Subcutaneous abdominal adipose tissue (tissue), 5 donors: ENCODE measurements around the gene LARP4B.

Experiments
- H3K27ac ChIP-seq: one replicate; pipeline ENCODE4 v1.7.0; 2013; ENCODE audit warnings: low read depth, mild to moderate bottlenecking, inconsistent platforms, low read length, moderate library complexity
- H3K27me3 ChIP-seq, 5 donors: one replicate each; pipeline ENCODE4 v1.7.0; 2013; ENCODE audit warnings: low read length in 5 of 5, inconsistent platforms in 1 of 5; ENCODE audit not compliant: control insufficient read depth in 5 of 5, insufficient read depth in 4 of 5
- H3K36me3 ChIP-seq, 5 donors: one replicate each; pipeline ENCODE4 v1.7.0; 2013; ENCODE audit warnings: low read length in 5 of 5; ENCODE audit not compliant: control insufficient read depth in 5 of 5, insufficient read depth in 5 of 5
- H3K4me1 ChIP-seq, 5 donors: one replicate each; pipeline ENCODE4 v1.7.0; 2013; ENCODE audit warnings: low read length in 5 of 5, mild to moderate bottlenecking in 3 of 5, moderate library complexity in 1 of 5; ENCODE audit not compliant: control insufficient read depth in 5 of 5, insufficient read depth in 5 of 5
- H3K4me3 ChIP-seq, 5 donors: one replicate each; pipeline ENCODE4 v1.7.0; 2013; ENCODE audit warnings: low read length in 5 of 5, low read depth in 1 of 5
- H3K9ac ChIP-seq, 5 donors: one replicate each; pipeline ENCODE4 v1.7.0; 2013; ENCODE audit warnings: low read length in 5 of 5, mild to moderate bottlenecking in 4 of 5, moderate library complexity in 3 of 5
- H3K9me3 ChIP-seq, 5 donors: one replicate each; pipeline ENCODE4 v1.7.0; 2013; ENCODE audit warnings: low read length in 5 of 5; ENCODE audit not compliant: control insufficient read depth in 5 of 5
- donor health status: healthy.
- donor health status: healthy.
- donor health status: healthy.
- donor health status: healthy.
- donor health status: healthy.

LARP4B gene

GRCh38 chr10:931326-932318, at the start of gene LARP4B:
Gene LARP4B (minus strand): TSS chr10:931705. CDS start chr10:885721, 45,984 bp downstream.
- Histone ChIP-seq H3K4me1 (peaks cover 2 to 37% (median 30%) of the 10 kb centered on the region in 5 donors), H3K9ac (peak within 1 kb of the TSS; percentile 79 to 90 (median 88)), H3K27ac (peak within 1 kb of the TSS; percentile 84), H3K9me3 (no peaks in the 10 kb centered on the region), H3K4me3 (peak within 1 kb of the TSS; percentile 73 to 90 (median 84)), H3K36me3 (no peaks in the 10 kb centered on the region), H3K27me3 (no peaks in the 10 kb centered on the region)

- Histone ChIP-seq H3K4me1 (peaks cover 0 to 24% (median 12%) of the 10 kb centered on the region in 5 donors), H3K4me3 (peak overlapping the region in 1 of 5 donors; percentile 29), H3K27ac (no peak overlapping the region), H3K36me3 (no peaks in the 10 kb centered on the region), H3K9ac (no peak overlapping the region), H3K27me3 (no peaks in the 10 kb centered on the region), H3K9me3 (peaks cover 0 to 33% (median 17%) of the 10 kb centered on the region in 5 donors)
Measured at GRCh38 chr10:980468-981093, 49.1 kb upstream of the LARP4B start.

GRCh38 chr10:978826-979421, 47.4 kb upstream of the LARP4B start:
- peaks cover 0 to 24% (median 12%) of the 10 kb centered on the region in 5 donors for H3K4me1 ChIP-seq
- no peak overlapping the region for H3K9ac ChIP-seq
- no peak overlapping the region for H3K4me3 ChIP-seq
- H3K27ac ChIP-seq = no peak overlapping the region
- no peaks in the 10 kb centered on the region for H3K36me3 ChIP-seq
- peaks cover 0 to 33% (median 17%) of the 10 kb centered on the region in 5 donors for H3K9me3 ChIP-seq
- no peaks in the 10 kb centered on the region for H3K27me3 ChIP-seq

- no peak overlapping the region for H3K9ac ChIP-seq
- peaks cover 0 to 33% (median 17%) of the 10 kb centered on the region in 5 donors for H3K9me3 ChIP-seq
- no peaks in the 10 kb centered on the region for H3K36me3 ChIP-seq
- no peak overlapping the region for H3K4me3 ChIP-seq
- H3K27ac ChIP-seq = no peak overlapping the region
- no peaks in the 10 kb centered on the region for H3K27me3 ChIP-seq
- peaks cover 0 to 20% (median 18%) of the 10 kb centered on the region in 5 donors for H3K4me1 ChIP-seq
Measured at GRCh38 chr10:976316-976715, 44.8 kb upstream of the LARP4B start.

- peaks cover 0 to 19% (median 11%) of the 10 kb centered on the region in 5 donors for H3K9me3 ChIP-seq
- no peak overlapping the region for H3K27ac ChIP-seq
- peaks cover 4 to 24% (median 20%) of the 10 kb centered on the region in 5 donors for H3K4me1 ChIP-seq
- H3K9ac ChIP-seq = no peak overlapping the region
- H3K27me3 ChIP-seq = no peaks in the 10 kb centered on the region
- no peaks in the 10 kb centered on the region for H3K36me3 ChIP-seq
- no peak overlapping the region for H3K4me3 ChIP-seq
Measured at GRCh38 chr10:974785-975074, 43.2 kb upstream of the LARP4B start.

GRCh38 chr10:974038-974784, 42.7 kb upstream of the LARP4B start:
- H3K9me3 ChIP-seq = peaks cover 0 to 14% (median 7%) of the 10 kb centered on the region in 5 donors
- H3K27me3 ChIP-seq = no peaks in the 10 kb centered on the region
- peaks cover 4 to 25% (median 20%) of the 10 kb centered on the region in 5 donors for H3K4me1 ChIP-seq
- no peak overlapping the region for H3K27ac ChIP-seq
- no peak overlapping the region for H3K9ac ChIP-seq
- no peak overlapping the region for H3K4me3 ChIP-seq
- no peaks in the 10 kb centered on the region for H3K36me3 ChIP-seq

GRCh38 chr10:972763-973162, 41.3 kb upstream of the LARP4B start:
- H3K4me1 ChIP-seq = peaks cover 4 to 25% (median 23%) of the 10 kb centered on the region in 5 donors
- H3K27me3 ChIP-seq = no peaks in the 10 kb centered on the region
- H3K9ac ChIP-seq = no peak overlapping the region
- H3K27ac ChIP-seq = no peak overlapping the region
- no peaks in the 10 kb centered on the region for H3K36me3 ChIP-seq
- H3K9me3 ChIP-seq = peaks cover 0 to 6% (median 2%) of the 10 kb centered on the region in 5 donors
- no peak overlapping the region for H3K4me3 ChIP-seq

GRCh38 chr10:971613-972012, 40.1 kb upstream of the LARP4B start:
- Histone ChIP-seq H3K27me3 (no peaks in the 10 kb centered on the region), H3K4me3 (peak overlapping the region in 3 of 5 donors; percentile 18 to 35 (median 22)), H3K27ac (peak overlapping the region; percentile 50), H3K9ac (no peak overlapping the region), H3K4me1 (peaks cover 4 to 25% (median 23%) of the 10 kb centered on the region in 5 donors), H3K36me3 (no peaks in the 10 kb centered on the region), H3K9me3 (peaks cover 0 to 6% (median 1%) of the 10 kb centered on the region in 5 donors)

- peaks cover 4 to 25% (median 23%) of the 10 kb centered on the region in 5 donors for H3K4me1 ChIP-seq
- H3K4me3 ChIP-seq = peak overlapping the region in 4 of 5 donors; percentile 18 to 35 (median 34)
- no peaks in the 10 kb centered on the region for H3K27me3 ChIP-seq
- no peaks in the 10 kb centered on the region for H3K36me3 ChIP-seq
- peak overlapping the region in 1 of 5 donors; percentile 27 for H3K9ac ChIP-seq
- H3K9me3 ChIP-seq = peaks cover 0 to 3% (median 0%) of the 10 kb centered on the region in 5 donors
- peak overlapping the region; percentile 50 for H3K27ac ChIP-seq
Measured at GRCh38 chr10:971150-971542, 39.6 kb upstream of the LARP4B start.
